ENCODE data around the gene SMIM43.
"Not testable (repeated sequence)": the region's sequence is repeated elsewhere in the genome, so short reads cannot be mapped to it uniquely, and the experiment has no call there.

SMIM43 gene

GRCh38 chr4:121733942-121734341 lies 31.0 kb downstream of the SMIM43 start:
- no peak for DNase-seq

- not testable (repeated sequence) for DNase-seq
Measured at GRCh38 chr4:121729753-121730152, 35.2 kb downstream of the SMIM43 start.

- no peak for DNase-seq
Measured at GRCh38 chr4:121728798-121729226, 36.2 kb downstream of the SMIM43 start.

GRCh38 chr4:121728066-121728465 lies 36.9 kb downstream of the SMIM43 start:
- DNase-seq = no peak

GRCh38 chr4:121726642-121727268 lies 38.2 kb downstream of the SMIM43 start:
- peak in 1 of 5 donors; percentile 65 for DNase-seq

GRCh38 chr4:121724671-121725070 lies 40.3 kb downstream of the SMIM43 start:
- DNase-seq = no peak

GRCh38 chr4:121721700-121722099 lies 43.3 kb downstream of the SMIM43 start:
- DNase-seq = no peak

- no peak for DNase-seq
Measured at GRCh38 chr4:121720109-121720508, 44.9 kb downstream of the SMIM43 start.

DNA sequence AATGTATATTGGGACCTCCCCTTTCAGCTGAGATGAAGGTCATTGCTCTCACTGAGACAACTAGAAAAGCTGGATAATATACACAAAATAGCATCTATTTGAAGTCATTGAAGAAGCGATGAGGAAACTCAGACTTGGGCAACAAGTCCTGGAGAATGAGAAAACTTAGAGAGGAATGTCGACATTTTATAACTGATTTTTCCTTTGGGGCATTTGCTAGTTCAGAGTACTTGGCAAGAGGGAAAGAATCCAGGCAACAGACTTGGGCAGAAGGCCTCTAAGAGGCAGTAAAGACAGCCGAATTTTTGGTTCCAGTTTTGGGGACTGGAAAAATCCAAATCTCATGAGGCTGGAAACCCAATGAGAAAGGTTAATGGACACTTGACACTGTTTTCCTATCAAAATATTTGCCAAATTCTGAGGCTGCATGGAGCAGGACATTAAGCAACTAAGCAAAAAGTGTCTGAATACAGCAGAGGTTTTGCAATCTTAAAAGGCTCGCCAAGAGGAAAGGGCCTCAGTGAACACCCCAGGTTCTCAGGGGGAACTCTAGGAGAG lies 47.2 kb downstream of the SMIM43 start:
- DNase-seq = no peak

DNA sequence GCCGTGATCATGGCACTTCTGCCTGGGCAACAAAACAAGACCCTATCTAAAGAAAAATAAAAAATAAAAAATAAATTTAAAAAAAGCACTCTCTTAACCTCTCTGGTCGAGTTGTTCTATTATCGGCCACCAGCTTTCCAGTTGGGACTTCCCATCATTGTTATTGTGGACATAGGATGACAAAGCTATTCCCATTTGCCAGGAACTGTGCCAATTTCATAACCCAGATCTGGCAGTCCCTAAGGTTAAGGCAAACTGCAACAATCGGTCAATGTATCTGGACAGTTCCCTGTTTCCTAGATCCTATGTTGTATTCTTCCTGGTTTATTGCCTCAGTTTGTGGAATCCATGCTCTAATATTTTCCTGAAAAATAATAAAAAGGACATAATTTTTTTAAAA lies 50.4 kb downstream of the SMIM43 start:
- no peak for DNase-seq

DNA sequence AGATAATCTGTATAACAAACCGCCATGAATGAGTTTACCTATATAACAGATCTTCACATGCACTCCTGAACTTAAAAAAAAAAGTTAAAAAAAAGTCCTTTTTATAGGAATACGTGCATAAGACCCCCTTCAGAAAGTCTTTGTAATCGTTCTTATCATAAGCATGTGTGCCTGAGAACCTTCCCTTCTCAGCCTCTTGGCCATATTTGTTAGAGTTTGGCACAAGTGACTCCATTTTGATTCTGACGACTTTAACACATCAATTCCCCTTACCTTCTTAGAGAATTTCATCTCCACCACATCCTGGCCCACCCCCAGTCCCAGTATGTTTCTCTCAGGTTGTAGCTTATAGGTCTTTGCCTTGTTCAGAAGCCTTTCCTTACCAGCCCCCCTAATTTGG lies 52.2 kb downstream of the SMIM43 start:
- no peak for DNase-seq

DNA sequence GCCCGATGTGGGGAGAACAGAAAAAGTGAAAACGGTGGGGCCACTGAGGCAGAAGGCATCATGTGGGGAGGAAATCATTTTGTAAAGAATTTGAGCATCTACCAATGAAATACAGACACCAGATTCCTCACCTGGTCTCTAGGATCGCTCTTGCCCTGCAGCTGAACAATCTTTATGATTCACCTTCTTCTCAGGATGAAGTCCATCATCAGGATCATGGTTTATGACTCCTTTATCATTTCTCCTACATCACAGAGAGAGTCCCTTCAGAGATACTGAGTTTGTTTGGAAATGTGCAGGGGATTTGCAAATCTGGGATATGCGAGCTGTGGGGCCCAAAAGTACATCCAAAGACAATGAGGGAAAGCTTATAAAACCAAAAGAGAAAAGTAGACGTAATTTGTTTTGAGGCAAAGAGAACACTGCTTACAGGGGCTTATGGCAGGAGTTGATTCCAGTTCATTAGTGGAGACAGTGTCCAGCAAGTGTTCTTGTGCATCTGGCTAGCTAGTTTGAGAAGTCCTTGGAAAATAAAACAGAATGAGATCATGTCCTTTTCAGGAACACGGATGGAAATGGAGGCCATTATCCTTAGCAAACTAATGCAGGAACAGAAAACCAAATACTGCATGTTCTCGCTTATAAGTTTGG lies 52.8 kb downstream of the SMIM43 start:
- DNase-seq = no peak

- DNase-seq = peak in 1 of 5 donors; percentile 33
Measured at GRCh38 chr4:121711263-121712000, 53.5 kb downstream of the SMIM43 start.

DNA sequence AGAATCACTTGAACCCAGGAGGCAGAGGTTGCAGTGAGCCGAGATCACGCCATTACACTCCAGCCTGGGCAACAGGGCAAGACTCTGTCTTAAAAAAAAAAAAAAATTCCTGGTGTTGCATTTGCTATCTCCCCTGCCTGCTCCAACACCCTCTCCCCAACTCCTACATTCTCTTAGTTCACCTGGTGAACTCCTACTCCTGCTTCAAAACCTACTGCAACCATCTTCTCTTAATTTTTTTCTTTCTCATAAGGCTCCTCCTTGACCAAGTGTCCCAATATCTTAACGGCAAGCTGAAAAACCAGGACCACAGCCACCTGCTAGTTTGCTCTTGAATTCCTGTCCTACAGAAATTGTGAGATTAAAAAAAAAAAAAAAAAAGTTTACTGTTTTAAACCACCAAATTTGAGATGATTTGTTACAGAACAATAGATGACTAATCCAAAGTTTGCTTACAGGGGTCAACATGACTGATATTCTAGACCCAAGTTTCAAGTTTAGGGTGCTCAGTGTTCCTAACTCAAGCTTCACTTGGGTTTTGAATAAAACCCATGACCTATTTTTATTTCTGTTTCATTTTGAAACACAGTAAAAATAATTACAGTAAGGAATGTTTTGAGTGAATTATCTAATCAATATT lies 55.1 kb downstream of the SMIM43 start:
- DNase-seq = peak in 1 of 5 donors; percentile 26

All from T-helper 1 cell (primary cell).